Stimulated activated CD4-positive, alpha-beta T cell treated with anti-CD3 and anti-CD28 coated beads, Interleukin-15, amount 100 ng/mL, for 48 hours (primary cell): ENCODE data around the gene DLGAP4.

Experiments used
- DNase-seq, 2 donors: peaks; one replicate each; pipeline ENCODE4 v3.0.0-alpha.2; 2020; ENCODE audit warnings: low read depth in 2 of 2

Gene DLGAP4

GRCh38 chr20:36540551-36541211 lies 234.5 kb downstream of the DLGAP4 start:
- DNase-seq: no peak

- no peak for DNase-seq
Measured at GRCh38 chr20:36541227-36541767, 235.2 kb downstream of the DLGAP4 start, which contains the start of gene MYL9. Gene MYL9, plus strand, starts transcription at chr20:36541519. Its CDS starts 3,366 bp downstream, at chr20:36544885.

- DNase-seq: no peak
Measured at GRCh38 chr20:36541768-36542488, 235.8 kb downstream of the DLGAP4 start.

- no peak for DNase-seq
Measured at GRCh38 chr20:36542516-36543183, 236.5 kb downstream of the DLGAP4 start.

- DNase-seq: no peak
Measured at GRCh38 chr20:36543184-36544133, 237.3 kb downstream of the DLGAP4 start.

GRCh38 chr20:36544134-36545018 lies 238.2 kb downstream of the DLGAP4 start:
- DNase-seq: no peak

- no peak for DNase-seq
Measured at GRCh38 chr20:36546111-36546736, 240.1 kb downstream of the DLGAP4 start.

GRCh38 chr20:36547186-36548005 lies 241.3 kb downstream of the DLGAP4 start:
- no peak for DNase-seq

GRCh38 chr20:36548006-36548315 lies 241.8 kb downstream of the DLGAP4 start:
- DNase-seq: no peak

- DNase-seq: no peak
Measured at GRCh38 chr20:36548704-36549627, 242.8 kb downstream of the DLGAP4 start.

GRCh38 chr20:36549628-36549941 lies 243.4 kb downstream of the DLGAP4 start:
- no peak for DNase-seq

- no peak for DNase-seq
Measured at GRCh38 chr20:36549942-36550789, 244.0 kb downstream of the DLGAP4 start.

GRCh38 chr20:36550790-36551299 lies 244.7 kb downstream of the DLGAP4 start:
- DNase-seq: no peak

GRCh38 chr20:36555248-36555647 lies 249.1 kb downstream of the DLGAP4 start:
- DNase-seq: no peak

GRCh38 chr20:36562724-36563123 lies 256.6 kb downstream of the DLGAP4 start:
- no peak for DNase-seq

GRCh38 chr20:36563374-36563773 lies 257.2 kb downstream of the DLGAP4 start:
- DNase-seq: no peak
